ENCODE results near the gene SLC22A23.

Gene SLC22A23

DNA sequence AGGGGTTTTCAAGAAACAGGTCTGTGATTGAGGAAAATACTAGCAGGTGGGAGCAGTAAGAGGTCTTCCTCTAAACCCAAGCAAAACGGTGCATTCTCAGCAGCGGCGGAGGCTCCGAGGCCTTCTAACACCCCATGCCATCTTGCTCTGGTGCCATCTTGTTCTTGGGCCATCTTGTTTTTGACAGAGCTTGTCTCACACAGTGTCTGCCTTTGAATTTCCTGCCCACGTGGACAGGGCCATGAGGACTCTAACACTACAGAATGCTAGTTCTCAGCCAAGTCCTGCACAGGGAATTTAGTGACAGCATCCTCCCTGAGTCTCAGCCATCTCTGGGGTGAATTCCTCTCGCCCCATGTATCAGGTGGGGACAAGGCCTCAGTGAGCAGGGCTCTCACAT is 121.7 kb downstream of the SLC22A23 start:
- DNase-seq (ENCODE audit: low read depth in 2 of 2), result no peak

- no peak for DNase-seq (ENCODE audit: low read depth in 2 of 2)
These were observed 122.3 kb downstream of the SLC22A23 start for GRCh38 chr6:3334555-3334954.

GRCh38 chr6:3333263-3333662 is 123.6 kb downstream of the SLC22A23 start:
- no peak for DNase-seq (ENCODE audit: low read depth in 2 of 2)

GRCh38 chr6:3331971-3332370 is 124.9 kb downstream of the SLC22A23 start:
- no peak for DNase-seq (ENCODE audit: low read depth in 2 of 2)

DNA sequence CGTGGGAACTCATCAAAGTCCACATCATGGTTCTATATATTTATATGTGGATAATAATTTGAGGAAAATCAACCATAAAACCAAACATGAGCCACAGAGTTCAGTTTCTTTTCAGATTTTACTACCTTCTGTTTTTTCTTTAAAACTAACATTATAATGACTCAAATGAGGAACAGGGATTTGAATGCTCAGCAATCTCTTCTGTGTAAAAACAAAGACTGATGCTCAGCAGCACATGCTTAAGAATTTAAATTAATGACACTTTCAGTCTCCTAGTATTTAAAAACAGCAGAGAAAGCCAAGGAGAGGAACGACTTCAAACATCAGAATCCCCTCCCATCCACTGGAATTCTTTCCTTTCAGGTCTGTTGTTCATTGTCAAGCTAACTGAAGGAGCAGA is 125.4 kb downstream of the SLC22A23 start:
- DNase-seq (ENCODE audit: low read depth in 2 of 2), result no peak

DNA sequence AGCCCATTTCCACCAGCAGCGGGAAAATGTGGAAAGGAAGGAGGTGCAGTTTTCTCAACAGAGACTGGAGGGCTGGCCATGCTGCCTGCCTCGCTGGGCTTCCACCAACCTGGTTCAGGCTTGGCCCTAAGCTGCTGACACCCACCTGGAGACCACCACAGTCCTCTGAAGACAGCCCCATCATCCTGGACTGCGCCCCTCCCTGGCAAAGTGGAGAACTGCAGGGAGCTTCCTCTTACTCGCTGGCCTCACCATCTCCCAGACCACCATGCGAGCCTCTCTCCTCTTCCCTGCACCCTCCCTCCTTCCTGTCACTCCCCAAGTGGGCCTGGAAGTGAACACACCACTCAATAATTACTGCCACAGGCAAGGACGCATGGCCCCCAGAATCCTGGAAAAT is 126.7 kb downstream of the SLC22A23 start:
- DNase-seq (ENCODE audit: low read depth in 2 of 2), result no peak

GRCh38 chr6:3329393-3330051 is 127.3 kb downstream of the SLC22A23 start:
- DNase-seq (ENCODE audit: low read depth in 2 of 2), result no peak

GRCh38 chr6:3328796-3329195 is 128.1 kb downstream of the SLC22A23 start:
- no peak for DNase-seq (ENCODE audit: low read depth in 2 of 2)

- DNase-seq (ENCODE audit: low read depth in 2 of 2), result no peak
These were observed 128.7 kb downstream of the SLC22A23 start for GRCh38 chr6:3328145-3328544.

DNA sequence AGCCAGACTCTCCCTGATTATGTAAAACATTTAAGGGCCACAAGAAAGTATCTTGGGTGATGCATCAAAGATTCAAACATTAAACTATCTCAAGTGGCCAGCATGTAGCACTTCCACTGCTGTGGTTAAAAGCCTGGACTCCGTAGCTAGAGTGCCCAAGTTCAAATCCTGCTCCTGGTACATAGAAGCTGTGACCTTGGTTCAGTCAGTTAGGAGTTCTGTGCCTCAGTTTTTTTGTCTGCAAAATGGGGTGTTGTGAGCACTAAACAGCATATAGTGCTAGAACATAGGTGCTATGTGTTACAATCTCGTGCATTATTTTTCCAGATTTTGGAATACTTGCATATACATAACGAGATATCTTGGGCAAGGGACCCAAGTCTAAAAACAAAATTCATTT is 129.4 kb downstream of the SLC22A23 start:
- no peak for DNase-seq (ENCODE audit: low read depth in 2 of 2)

- no peak for DNase-seq (ENCODE audit: low read depth in 2 of 2)
These were observed 129.9 kb downstream of the SLC22A23 start for GRCh38 chr6:3326981-3327380.

DNA sequence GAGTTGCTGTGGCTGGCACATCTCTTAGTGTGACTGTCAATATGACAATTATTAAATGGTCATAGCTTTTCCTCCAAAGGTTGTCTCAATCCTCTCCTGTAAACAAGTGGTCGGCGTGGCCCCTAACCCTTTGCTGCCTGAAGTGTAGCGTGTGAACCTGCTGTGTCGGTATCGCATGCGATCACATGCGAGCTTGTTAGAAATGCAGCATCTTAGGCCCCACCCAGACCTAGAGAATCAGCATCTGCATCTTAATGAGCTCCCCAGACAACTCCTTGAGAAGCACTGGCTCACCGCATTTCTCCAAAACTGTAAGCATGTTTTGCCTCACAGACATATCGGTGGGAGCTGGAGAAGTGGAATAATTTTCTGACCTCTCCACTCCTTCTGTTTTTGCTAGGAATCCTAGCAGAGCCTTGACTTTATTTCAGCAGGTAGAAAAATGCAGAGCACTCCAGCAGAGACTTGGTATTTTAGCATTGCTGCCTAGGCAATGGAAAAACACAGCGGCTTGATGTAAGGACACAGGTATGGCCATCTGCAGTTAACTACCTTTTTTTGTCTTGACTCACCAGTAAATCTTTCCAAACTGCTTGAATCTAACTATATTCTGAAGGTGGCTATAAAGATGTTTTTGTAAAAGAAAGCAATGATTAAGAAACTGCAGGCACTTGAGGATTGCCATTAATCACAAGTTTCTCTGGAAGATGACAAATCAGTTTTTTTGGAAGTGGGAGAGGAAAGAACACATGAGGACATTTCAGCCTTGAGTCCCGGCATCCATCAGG is 130.5 kb downstream of the SLC22A23 start:
- no peak for DNase-seq (ENCODE audit: low read depth in 2 of 2)

DNA sequence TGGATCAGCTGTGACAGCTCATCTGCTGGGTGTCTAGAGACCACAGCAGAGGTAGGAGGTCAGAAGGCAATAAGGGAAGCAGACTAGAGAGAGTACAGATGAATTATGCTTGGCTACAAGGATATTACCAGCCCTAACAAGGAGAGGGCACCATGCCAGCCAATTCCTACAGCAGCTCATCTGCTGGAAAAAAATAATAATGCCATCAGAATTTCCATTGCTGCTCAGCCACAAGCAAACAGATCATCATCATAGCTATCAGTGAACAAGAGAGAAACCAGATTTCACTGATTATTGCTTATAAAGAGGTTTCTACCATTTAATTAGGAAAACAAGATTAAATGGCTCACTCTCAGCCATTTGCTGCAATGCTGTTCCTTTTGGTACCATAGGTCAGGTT is 131.6 kb downstream of the SLC22A23 start:
- no peak for DNase-seq (ENCODE audit: low read depth in 2 of 2)

GRCh38 chr6:3324262-3324942 is 132.4 kb downstream of the SLC22A23 start:
- peak in 1 of 2 donors; percentile 20 for DNase-seq (ENCODE audit: low read depth in 2 of 2)

GRCh38 chr6:3323696-3324261 is 133.1 kb downstream of the SLC22A23 start:
- no peak for DNase-seq (ENCODE audit: low read depth in 2 of 2)

DNA sequence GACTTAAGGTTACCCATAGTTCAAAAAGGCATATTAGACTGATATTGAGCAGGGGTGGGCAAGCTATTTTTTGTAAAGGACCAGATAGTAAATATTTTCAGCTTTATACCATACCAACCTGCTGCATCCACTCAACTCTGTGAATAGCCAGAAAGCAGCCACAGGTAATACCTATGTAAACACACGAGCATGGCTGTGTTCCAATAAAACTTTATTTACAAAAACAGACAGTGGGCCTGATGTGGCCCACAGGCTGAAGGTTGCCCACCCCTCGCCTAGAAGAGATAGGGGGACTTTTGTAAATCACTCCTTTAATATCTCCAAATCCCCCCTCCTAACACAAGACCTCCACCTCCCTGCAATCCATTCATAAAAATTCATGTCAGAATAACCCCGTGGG is 133.7 kb downstream of the SLC22A23 start:
- no peak for DNase-seq (ENCODE audit: low read depth in 2 of 2)

GRCh38 chr6:3322366-3322890 is 134.4 kb downstream of the SLC22A23 start:
- no peak for DNase-seq (ENCODE audit: low read depth in 2 of 2)

DNA sequence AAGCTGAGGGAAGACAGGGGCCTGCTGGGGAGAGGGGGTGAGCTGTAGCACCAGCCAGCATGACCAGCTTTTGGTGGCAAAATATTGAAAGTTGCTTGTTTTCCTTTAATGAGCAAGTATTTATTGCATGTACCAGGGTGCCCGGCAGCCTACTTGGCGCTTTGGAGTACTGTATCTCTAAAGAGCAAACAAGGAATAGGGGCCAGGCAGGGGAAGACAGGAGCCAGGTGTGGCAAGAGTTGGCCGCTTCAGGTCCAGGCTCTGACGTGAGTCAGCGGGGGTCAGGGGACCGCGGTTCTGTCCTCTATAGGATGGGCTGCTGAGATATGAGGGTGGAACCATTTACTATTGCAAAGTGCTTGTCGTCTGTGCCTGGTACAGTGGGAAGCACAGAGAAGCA is 135.0 kb downstream of the SLC22A23 start:
- no peak for DNase-seq (ENCODE audit: low read depth in 2 of 2)

DNA sequence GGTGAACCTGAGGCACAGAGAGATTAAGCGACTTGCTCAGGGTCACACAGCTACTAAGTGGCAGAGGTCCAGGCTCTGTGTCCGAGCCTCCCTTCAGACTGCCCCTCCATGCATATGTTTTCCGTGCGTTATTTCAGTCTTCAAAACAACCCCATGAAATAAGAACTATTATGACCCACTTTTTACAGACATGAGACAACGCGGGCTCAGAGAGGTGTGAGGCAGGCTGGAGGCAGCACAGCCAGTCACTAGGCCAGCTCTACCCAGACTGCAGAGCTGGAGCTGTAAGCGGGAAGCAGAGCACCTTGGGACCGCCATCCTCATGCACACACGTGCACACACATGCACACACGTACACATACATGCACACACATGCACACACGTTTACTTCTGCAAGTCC is 135.8 kb downstream of the SLC22A23 start:
- DNase-seq (ENCODE audit: low read depth in 2 of 2), result no peak

DNA sequence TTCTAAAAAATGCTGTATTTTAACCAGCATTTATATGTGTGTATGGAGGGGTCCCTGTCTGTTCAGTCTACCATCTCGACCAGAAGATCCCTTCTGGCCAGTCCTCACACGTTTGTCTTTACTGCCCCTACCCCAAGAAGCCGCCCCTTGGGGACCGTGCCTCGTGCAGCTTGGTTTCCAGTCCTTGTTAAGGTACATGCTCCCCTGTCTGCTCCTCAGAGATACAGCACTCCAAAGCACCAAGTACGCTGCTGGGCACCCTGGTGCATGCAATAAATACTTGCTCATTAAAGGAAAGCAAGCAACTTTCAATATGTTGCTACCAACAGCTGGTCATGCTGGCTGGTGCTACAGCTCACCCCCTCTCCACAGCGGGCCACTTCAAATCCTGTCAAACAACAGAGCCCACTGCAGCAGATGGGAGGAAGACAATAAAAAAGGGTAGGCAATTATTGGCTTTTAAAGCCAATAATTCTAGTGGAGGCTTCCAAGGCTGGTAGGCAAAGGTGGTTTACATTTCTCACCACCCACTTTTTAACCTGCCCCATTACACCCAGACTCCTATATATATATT is 136.5 kb downstream of the SLC22A23 start:
- no peak for DNase-seq (ENCODE audit: low read depth in 2 of 2)

- DNase-seq (ENCODE audit: low read depth in 2 of 2), result no peak
These were observed 137.1 kb downstream of the SLC22A23 start for GRCh38 chr6:3319610-3320200.

Measured in stimulated activated CD4-positive, alpha-beta T cell treated with anti-CD3 and anti-CD28 coated beads, Interleukin-4, amount 100 ng/mL, for 48 hours (primary cell).